ENCODE data around the gene SMAGP.

DNA sequence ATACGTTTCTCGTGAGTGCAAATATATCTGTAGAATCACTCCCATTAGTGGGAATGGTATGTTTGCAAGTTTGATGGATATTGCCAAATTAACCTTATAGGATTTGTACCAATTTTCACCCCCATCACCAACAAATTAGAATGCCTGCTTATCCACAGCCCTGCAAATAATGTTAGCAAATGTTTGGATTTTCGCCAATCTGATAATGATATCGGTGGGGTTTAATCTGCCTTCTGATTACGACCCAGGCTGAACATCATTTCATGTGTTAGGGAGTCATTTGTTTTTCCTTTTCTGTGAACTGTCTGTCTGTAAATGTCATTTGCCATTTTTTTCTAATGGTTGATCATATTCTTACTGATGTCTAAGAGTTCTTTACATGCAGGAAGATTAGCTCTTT lies 35.7 kb downstream of the SMAGP start:
- no peak for TF ChIP-seq EZH2 (IDR thresholded peaks at IDR 0.05; ENCODE audit: insufficient read depth, poor library complexity, severe bottlenecking)
- no peak for TF ChIP-seq EZH2phosphoT487 (IDR thresholded peaks at IDR 0.05; ENCODE audit: insufficient read depth, low read depth)
